Measurements from ENCODE around the gene PCBD2. TPM values are rescaled to one million over a fixed set of nuclear protein-coding genes. Genes with fewer than 3 reads are reported as not detected.

Gene PCBD2
- total RNA-seq, 2 experiments from 2014 or later = 5.2 to 5.8 TPM

- TF ChIP-seq CTCF (IDR thresholded peaks at IDR 0.05) = no peak
- Histone ChIP-seq H3K36me3 (ENCODE audit: insufficient read depth, low read length) (peaks cover 61% of the 10 kb centered on the region), H3K4me3 (ENCODE audit: low read length) (no peak overlapping the region), H3K9me3 (ENCODE audit: control insufficient read depth in 1 of 2, insufficient read depth in 1 of 2, low read length in 2 of 2) (no peaks in the 10 kb centered on the region), H3K4me1 (ENCODE audit: insufficient read depth, low read length) (no peaks in the 10 kb centered on the region), H3K27me3 (ENCODE audit: control insufficient read depth in 1 of 2, insufficient read depth in 2 of 2, low read length in 2 of 2) (no peaks in the 10 kb centered on the region), H3K27ac (ENCODE audit: low read depth in 1 of 2, low read length in 2 of 2) (no peak overlapping the region)
- Mint-ChIP-seq H3K4me3 (no peak overlapping the region), H3K9me3 (no peaks in the 10 kb centered on the region), H3K4me1 (ENCODE audit: low read depth) (no peaks in the 10 kb centered on the region), H3K27ac (no peak overlapping the region), H3K27me3 (no peaks in the 10 kb centered on the region), H3K36me3 (ENCODE audit: low read depth) (peaks cover 74% of the 10 kb centered on the region)
- DNase-seq = no peak
- ChIA-PET CTCF (interaction anchor here (2.2 kb wide), 1 partner anchor 12 kb away, joined by 6 read pairs; the partner anchor contains the start of gene PCBD2), POLR2A (no interaction called here)
- intact Hi-C loops (cut with DNase I, micrococcal nuclease) = no loop called here
- no peak for ATAC-seq (ENCODE audit: poor library complexity)
Observed at GRCh38 chr5:134892926-134893325, 12.0 kb upstream of the PCBD2 start.

- no peaks in the 10 kb centered on the region for H3K4me1 ChIP-seq (ENCODE audit: insufficient read depth, low read length)
Observed at GRCh38 chr5:134893748-134894505, 11.0 kb upstream of the PCBD2 start.

More at GRCh38 chr5:134893748-134894505, 11.0 kb upstream of the PCBD2 start:
- ChIA-PET POLR2A (interaction anchor here (2.2 kb wide), 1 partner anchor 11 kb away, joined by 6 read pairs; the partner anchor contains the start of gene PCBD2), CTCF (interaction anchor here (0.8 kb wide), 1 partner anchor 10 kb away, joined by 3 read pairs; no protein-coding TSS in a partner anchor)
- no peak for DNase-seq
- no peak for ATAC-seq (ENCODE audit: poor library complexity)
- intact Hi-C loops (cut with DNase I, micrococcal nuclease) = no loop called here
- H3K36me3 ChIP-seq (ENCODE audit: insufficient read depth, low read length) = peaks cover 57% of the 10 kb centered on the region
- no peak overlapping the region for H3K27ac ChIP-seq (ENCODE audit: low read depth in 1 of 2, low read length in 2 of 2)
- H3K27me3 Mint-ChIP-seq = no peaks in the 10 kb centered on the region
- H3K27ac Mint-ChIP-seq = peak overlapping the region; percentile 17
- H3K9me3 ChIP-seq (ENCODE audit: control insufficient read depth in 1 of 2, insufficient read depth in 1 of 2, low read length in 2 of 2) = no peaks in the 10 kb centered on the region
- no peak overlapping the region for H3K4me3 Mint-ChIP-seq
- no peak for TF ChIP-seq CTCF (IDR thresholded peaks at IDR 0.05)
- no peak overlapping the region for H3K4me3 ChIP-seq (ENCODE audit: low read length)
- H3K27me3 ChIP-seq (ENCODE audit: control insufficient read depth in 1 of 2, insufficient read depth in 2 of 2, low read length in 2 of 2) = no peaks in the 10 kb centered on the region
- peaks cover 66% of the 10 kb centered on the region for H3K36me3 Mint-ChIP-seq (ENCODE audit: low read depth)
- no peaks in the 10 kb centered on the region for H3K9me3 Mint-ChIP-seq
- no peaks in the 10 kb centered on the region for H3K4me1 Mint-ChIP-seq (ENCODE audit: low read depth)
